WI38 (cell line): Measurements from ENCODE around the gene ALS2.

Experiments
- H3K4me3 ChIP-seq: 2 replicates; pipeline ENCODE4 v1.5.1; 2011; ENCODE audit warnings: low read depth, mild to moderate bottlenecking, control low read depth, low read length
- TF ChIP-seq, protein P1 (sequence below): IDR thresholded peaks from 2 replicates; pipeline ENCODE4 v1.5.1; 2012; ENCODE audit warnings: low read depth, mild to moderate bottlenecking, control low read depth, low read length

The ALS2 gene

DNA sequence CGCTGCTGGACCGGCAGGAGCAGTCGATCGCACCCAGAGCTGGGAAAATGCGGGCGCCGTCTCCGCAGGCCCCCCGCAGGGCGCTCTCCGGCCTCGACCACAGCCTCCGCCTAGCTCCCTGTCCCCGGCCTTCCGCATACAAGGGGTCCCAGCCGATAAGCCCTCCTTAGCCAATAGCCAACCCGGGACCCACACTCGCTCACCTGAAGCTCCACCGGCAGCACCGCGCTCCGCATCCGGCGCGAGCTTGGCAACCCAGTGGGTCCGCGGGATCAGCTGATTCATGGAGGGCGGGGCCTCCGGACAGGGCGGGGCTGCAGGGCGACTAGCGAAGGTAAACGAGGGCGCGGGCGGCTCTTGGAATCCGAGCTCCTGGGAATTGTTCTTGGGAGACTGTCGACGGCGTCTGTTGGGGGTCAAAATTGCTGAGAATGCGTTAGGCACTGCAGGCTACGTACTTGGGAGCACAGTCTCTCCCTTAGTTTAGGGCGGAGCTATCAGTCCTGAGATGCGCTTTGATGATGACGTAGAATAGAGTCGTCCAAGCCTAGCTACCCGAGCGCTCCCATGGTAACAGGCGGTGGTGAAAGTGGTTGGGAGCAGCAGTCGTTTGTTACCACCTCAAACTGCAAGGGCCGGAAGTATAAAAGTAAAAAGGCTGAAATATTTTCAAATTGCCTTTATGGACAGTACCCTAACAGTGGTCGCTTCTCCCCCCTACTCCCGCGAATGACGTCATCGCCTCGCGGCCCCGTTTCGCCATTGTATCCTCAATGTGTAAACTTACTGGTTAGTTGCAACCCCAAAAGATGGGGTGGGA, at the start of gene ALS2:
ALS2 (minus strand) TSS at position 260 of the 820 bp plus-strand sequence. CDS start 12,048 bp downstream, outside the sequence.
- TF ChIP-seq, protein P1, sequence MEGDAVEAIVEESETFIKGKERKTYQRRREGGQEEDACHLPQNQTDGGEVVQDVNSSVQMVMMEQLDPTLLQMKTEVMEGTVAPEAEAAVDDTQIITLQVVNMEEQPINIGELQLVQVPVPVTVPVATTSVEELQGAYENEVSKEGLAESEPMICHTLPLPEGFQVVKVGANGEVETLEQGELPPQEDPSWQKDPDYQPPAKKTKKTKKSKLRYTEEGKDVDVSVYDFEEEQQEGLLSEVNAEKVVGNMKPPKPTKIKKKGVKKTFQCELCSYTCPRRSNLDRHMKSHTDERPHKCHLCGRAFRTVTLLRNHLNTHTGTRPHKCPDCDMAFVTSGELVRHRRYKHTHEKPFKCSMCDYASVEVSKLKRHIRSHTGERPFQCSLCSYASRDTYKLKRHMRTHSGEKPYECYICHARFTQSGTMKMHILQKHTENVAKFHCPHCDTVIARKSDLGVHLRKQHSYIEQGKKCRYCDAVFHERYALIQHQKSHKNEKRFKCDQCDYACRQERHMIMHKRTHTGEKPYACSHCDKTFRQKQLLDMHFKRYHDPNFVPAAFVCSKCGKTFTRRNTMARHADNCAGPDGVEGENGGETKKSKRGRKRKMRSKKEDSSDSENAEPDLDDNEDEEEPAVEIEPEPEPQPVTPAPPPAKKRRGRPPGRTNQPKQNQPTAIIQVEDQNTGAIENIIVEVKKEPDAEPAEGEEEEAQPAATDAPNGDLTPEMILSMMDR, result no peak
- H3K4me3 ChIP-seq, result peak within 1 kb of the TSS; percentile 97

DNA sequence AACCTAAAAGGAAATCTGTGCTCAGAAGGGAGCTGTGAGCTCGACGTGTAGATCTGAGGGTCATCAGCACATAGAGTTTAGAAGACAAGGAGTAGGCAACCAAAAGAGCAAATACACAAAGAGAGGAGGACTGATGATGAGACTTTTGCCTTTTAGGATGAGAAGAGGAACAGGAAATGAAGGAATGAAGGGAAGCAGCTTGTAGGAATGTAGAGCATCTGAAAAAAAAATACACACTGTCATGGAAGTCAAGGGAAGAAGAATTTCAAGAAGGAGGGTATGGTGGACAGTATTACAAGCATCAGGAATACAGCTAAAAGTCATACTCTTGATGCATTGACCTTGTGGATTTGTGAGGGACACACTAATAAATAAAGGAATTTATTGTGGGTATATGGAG, 47.5 kb upstream of the ALS2 start:
- H3K4me3 ChIP-seq, result no peak overlapping the region
- TF ChIP-seq, protein P1, result no peak

DNA sequence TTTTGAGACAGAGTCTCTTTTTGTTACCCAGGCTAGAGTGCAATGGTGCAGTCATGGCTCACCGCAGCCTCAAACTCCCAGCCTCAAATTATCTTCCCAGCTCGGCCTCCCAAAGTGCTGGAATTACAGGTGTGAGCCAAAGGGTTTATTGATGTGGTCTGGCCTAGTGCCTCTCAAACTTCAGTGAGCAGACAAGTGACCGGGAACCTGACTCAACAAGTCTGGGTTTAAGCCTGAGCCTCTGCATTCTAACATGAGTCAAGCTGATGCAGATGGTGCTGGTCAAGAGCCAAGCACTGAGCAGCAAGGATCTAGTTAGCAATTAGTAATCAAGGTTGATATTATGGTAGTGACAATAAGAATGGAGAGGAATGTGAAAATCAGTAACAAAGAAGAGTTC, 46.9 kb upstream of the ALS2 start:
- TF ChIP-seq, protein P1, result no peak

DNA sequence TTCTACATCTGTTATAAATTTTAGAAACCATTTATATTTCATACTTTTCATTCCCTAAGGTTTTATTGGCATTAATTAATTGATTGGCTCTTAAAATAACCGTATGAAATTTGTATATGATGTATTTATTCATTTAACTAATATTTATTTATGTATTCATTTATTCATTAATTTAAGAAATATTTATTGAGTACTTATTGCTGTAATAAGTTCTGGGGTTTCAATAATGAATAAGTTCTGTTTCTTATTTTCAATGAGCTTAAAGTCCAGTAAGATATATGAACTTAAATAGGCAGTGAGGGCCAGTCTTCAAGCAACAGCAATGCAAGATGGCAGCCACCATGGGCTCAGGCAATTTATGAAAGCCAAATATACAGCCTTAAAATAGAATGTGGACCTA, 43.5 kb upstream of the ALS2 start:
- TF ChIP-seq, protein P1, result no peak
- H3K4me3 ChIP-seq, result no peak overlapping the region

More for the DNA sequence above, 46.9 kb upstream of the ALS2 start:
- H3K4me3 ChIP-seq, result no peak overlapping the region

DNA sequence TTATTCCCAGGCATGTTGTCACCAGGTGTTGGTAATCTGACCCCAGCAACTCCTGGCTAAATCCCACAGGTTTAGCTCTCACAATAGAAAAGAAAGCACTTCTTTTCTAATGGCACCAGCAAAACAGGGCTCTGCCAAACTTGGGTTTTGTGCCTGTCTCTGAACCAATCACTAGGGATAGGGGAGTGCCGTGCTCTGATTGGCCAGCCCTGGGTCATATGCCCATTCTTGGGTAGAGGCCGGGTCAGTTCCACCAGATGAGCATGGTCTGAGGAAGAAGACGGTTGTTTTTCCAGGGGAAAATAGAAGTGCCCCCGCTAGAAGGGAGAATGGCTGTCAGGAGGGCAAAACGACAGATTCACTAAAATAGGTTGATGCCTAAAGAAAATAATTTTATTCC, 40.3 kb upstream of the ALS2 start:
- H3K4me3 ChIP-seq, result no peak overlapping the region
- TF ChIP-seq, protein P1, result no peak

DNA sequence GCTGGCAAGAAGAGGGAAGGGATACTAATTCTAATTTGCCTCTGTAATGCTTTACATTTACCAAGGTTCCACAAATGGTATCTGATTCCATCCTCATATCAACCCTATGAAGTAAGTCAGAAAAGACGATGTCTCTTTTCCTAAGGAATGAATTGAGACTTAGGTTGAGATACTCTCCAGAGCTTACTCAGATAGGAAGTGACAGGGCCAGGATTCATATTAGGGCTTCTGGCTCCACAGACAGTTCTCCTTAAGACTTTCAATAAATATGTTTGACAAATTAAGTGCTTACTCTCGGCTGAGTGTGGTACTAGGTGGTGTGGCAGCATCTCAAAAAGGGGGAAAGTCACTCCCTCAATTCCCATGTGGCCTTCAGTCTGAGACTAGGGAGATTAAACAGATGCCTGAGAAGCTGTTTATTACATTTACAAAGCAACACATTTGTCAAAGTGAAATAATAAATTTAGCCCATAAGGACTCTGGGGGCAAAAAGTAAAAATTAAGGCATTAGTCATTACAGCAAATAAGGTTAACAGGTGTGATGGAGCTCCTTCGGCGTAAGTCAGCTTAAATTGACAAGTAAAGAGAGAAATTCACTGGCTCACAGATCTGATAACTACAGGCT, 39.8 kb upstream of the ALS2 start:
- TF ChIP-seq, protein P1, result no peak
- no peak overlapping the region for H3K4me3 ChIP-seq
